HG02840 (cell line): ENCODE measurements around the gene ZNF526.

ENCODE experiments used
- ATAC-seq: cut with Tn5 transposase; IDR thresholded peaks from one replicate; pipeline ENCODE4 v1.9.1; 2021; ENCODE audit warnings: mild to moderate bottlenecking, moderate library complexity, moderate number of reproducible peaks; ENCODE audit not compliant: unreplicated experiment, low FRiP score

The ZNF526 gene

GRCh38 chr19:42274065-42274682 is 54.1 kb downstream of the ZNF526 start:
- ATAC-seq: no peak

GRCh38 chr19:42275103-42275502 is 55.0 kb downstream of the ZNF526 start:
- ATAC-seq: no peak

- no peak for ATAC-seq
Measured at GRCh38 chr19:42275517-42275916, 55.4 kb downstream of the ZNF526 start.

GRCh38 chr19:42276284-42276683 is 56.2 kb downstream of the ZNF526 start:
- ATAC-seq: no peak

GRCh38 chr19:42276821-42277220 is 56.7 kb downstream of the ZNF526 start:
- no peak for ATAC-seq
